NT2/D1 (cell line): ENCODE results near the gene AMPH.

Source experiments
- YY1 ChIP-seq: IDR thresholded peaks from 2 replicates; pipeline ENCODE4 v1.6.1; 2011; ENCODE audit not compliant: insufficient read length, insufficient read depth
- ZNF274 ChIP-seq: IDR thresholded peaks from 2 replicates; pipeline ENCODE4 v1.6.1; 2011; ENCODE audit warnings: mild to moderate bottlenecking, low read depth, low read length

GRCh38 chr7:38565289-38565688, 65.9 kb downstream of the AMPH start:
- TF ChIP-seq YY1 (no peak), ZNF274 (no peak)
